Stimulated activated CD4-positive, alpha-beta T cell treated with anti-CD3 and anti-CD28 coated beads, Interleukin-1b, Interleukin-23, amount 100 ng/mL, for 4 hours (primary cell): ENCODE results near the gene RUNX3.

Experiments
- DNase-seq, 2 donors: peaks; one replicate each; pipeline ENCODE4 v3.0.0-alpha.2; 2020; ENCODE audit warnings: low read depth in 2 of 2

The RUNX3 gene

DNA sequence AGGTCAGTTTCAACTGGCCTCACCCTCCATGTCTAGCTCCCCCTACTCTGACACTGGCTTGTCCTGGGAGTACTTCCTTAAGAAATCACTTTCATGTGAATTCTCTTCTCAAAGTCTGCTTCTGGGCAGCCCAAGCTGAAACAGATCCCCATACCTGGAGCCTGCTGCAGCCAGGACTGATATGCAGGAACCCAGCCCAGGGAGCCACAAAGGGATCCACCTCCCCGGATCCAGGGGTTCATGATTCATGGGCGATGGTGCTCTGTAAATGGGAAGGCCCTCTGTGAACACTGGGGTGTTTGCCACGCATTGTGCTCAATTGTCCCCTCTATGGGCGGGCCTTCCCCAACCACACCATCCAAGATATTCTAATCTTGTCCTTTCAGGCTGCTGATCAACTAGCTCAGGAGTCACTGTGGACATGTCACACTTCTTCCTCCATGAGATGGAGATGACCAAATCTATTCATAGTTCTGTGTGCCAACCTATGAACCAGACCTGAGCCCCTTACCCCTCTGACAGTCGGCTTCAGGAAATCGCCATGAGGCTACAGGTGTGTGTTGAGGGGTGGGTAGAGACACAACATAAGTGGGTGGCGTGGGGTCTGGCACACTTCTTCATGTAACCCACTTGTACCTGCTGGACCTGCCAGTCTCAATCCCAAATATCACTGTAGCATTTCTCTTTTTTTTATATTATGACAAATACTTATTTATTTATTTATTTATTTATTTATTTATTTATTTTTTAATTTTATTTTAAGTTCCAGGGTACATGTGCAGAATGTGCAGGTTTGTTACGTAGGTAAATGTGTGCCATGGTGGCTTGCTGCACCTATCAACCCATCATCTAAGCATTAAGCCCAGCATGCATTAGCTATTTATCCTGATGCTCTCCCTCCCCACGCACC, 41.8 kb downstream of the RUNX3 start:
- DNase-seq: no peak

DNA sequence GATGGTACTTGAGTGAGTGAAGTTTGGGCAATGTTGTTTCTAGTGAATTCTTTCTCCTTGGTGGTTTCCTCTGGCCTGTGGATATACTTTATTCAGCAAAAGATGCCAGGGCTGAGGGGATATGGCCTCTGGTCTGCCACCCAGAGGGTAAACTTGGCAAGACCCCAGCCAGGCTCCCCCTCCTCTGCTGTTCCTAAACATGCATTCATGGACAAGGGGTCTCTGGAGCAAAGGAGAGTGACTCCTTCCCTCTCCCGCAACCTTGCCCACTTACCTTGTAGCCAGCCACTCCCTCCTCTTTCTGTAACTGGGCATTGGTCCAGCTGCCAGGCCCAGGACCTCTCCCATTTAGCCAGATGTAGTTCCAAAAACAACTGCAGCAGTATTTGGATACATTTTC, 43.8 kb downstream of the RUNX3 start:
- no peak for DNase-seq

DNA sequence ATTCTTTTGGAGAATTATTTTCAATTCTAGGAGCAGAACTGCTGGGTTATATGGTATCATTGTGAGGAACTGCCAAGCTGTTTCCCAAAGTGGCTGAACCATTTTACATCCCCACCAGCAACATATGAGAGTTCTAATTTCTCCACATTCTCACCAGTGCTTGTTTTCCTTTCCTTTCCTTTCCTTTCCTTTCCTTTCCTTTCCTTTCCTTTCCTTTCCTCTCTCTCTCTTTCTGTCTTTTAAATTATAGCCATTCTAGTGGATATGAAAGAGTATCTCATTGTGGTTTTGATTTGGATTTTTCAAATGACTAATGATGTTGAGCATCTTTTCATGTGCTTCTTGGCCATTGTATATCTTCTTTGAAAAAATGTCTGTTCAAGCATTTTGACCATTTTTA, 45.3 kb downstream of the RUNX3 start:
- DNase-seq: no peak

GRCh38 chr1:24881034-24881433, 49.0 kb downstream of the RUNX3 start:
- DNase-seq: no peak

- DNase-seq: no peak
Observed at GRCh38 chr1:24878775-24879742, 51.0 kb downstream of the RUNX3 start.

- DNase-seq: no peak
Observed at GRCh38 chr1:24878045-24878444, 52.0 kb downstream of the RUNX3 start.

GRCh38 chr1:24875991-24876506, 54.0 kb downstream of the RUNX3 start:
- DNase-seq: no peak

GRCh38 chr1:24875257-24875656, 54.8 kb downstream of the RUNX3 start:
- no peak for DNase-seq

GRCh38 chr1:24874611-24875234, 55.4 kb downstream of the RUNX3 start:
- no peak for DNase-seq

GRCh38 chr1:24874056-24874455, 56.0 kb downstream of the RUNX3 start:
- DNase-seq: no peak

DNA sequence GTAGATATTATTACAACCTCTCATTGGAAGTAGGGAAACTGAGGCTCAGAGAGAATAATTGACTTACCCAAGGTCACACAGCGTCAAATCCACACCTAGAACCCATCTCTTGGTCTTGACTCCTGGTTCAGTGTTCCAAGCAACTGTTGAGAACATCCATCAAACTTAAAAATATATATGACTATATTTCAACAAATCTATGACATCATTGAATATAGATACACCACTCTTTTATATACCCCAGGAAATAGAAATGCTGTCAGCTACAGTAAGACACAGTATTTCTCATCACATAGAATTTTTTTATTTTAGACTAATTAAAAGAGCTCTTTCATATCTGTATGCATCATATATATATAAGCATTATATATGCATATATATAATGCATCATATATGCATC, 56.9 kb downstream of the RUNX3 start:
- no peak for DNase-seq

DNA sequence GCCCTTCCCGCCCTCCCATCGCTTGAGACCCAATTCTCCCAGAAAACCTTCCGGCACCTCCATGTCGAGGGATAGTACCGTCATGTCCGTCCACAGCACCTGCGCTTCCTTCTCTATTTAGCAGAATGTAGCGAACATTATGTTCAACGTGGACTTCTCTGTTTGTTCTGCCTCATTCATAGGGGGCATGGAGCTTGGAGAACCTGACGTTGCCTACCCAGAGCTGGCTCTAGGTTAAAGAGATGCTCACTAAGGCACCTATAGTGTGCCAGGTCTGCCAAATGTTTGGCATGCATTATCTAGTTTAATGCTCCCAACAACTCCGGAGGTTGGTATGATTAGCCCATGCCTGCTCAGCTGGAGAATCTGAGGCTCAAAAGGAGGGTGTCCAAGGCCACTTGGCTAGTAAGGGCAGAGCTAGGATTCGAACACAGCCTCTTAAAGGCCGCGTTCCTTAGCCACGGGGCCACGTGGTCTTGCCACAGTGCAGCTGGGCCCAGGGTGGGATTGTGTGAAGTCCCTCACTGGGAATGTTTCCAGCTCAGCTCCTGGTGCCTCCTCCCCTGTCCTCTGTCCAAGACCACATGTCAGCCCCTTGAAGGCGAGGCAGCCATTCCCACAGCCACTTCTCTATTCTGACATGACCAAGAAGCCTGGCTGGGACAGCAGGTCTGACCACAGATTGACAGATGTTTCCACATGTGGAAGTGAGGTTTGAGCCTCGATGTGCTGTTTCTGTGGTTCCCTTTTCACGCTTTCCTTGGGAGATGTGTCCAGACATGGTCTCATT, 57.8 kb downstream of the RUNX3 start:
- DNase-seq: no peak

- no peak for DNase-seq
Observed at GRCh38 chr1:24871306-24871901, 58.7 kb downstream of the RUNX3 start.

DNA sequence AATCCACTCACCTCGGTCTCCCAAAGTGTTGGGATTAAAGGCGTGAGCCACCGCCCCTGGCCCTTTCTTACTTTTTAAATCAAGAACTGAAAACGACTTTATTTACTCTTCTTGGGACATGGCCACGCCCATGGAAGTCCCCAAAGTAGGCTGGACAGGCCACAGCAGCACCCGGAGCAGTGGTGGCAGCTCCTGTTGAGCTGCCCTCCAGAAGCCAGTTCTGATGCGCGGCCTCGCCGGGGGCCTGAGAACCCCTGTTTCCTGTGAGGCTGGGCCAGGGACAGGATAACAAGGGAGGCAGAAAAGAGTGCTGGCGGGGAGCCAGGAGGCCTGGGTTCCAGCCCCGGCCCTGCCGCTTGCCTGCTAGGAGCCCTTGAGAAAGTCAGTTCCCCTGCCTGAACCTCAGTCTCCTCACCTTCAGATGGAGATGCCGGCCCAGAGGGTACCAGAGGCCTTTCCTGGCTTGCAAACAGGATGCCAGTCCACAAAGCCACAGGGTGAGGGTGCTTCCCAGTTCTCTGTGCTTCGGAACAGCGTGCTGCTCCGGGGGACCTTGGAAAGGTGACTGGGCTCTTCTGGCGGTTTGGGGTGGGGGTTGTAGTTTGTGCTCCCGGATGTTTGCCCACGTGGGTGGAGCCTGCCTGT, 59.4 kb downstream of the RUNX3 start:
- no peak for DNase-seq

GRCh38 chr1:24868016-24868875, 61.8 kb downstream of the RUNX3 start:
- no peak for DNase-seq

DNA sequence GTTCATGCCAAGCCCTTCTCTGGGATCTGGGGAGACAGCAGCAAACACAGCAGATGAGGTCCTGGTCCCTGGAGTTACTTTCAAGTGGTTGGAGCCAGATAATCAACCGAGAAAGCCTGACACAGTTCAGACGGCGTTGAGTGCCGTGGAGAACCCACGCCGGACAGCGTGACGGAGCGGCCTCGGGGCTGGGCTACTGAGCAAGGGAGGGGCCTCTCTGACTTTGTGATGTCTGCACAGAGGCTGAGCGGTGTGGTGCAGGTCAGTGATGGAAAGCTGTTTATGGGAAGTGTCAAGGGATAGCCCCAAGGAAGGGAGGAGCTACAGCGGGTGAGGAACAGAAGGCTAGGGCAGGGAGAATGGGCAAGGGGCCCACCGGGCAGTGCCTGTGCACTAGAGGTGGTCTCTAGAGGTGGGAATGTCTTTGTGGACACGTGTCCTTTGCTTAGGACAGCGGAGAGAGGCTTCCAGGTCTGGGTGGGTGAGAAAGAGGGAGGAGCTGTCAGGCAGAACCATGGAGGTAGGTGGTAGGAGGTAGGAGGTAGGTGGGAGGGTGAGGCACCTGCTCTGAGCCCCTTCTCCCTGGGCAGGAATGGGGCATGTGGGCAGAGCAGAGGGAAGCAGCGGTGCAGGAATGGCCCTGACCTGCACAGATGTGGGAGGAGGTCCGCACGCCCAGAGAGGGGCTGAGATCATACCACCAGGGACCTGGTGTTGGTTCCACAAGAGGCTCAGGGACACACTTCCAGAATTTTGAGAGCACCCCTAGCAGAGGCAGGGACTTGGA, 62.8 kb downstream of the RUNX3 start:
- DNase-seq: no peak

DNA sequence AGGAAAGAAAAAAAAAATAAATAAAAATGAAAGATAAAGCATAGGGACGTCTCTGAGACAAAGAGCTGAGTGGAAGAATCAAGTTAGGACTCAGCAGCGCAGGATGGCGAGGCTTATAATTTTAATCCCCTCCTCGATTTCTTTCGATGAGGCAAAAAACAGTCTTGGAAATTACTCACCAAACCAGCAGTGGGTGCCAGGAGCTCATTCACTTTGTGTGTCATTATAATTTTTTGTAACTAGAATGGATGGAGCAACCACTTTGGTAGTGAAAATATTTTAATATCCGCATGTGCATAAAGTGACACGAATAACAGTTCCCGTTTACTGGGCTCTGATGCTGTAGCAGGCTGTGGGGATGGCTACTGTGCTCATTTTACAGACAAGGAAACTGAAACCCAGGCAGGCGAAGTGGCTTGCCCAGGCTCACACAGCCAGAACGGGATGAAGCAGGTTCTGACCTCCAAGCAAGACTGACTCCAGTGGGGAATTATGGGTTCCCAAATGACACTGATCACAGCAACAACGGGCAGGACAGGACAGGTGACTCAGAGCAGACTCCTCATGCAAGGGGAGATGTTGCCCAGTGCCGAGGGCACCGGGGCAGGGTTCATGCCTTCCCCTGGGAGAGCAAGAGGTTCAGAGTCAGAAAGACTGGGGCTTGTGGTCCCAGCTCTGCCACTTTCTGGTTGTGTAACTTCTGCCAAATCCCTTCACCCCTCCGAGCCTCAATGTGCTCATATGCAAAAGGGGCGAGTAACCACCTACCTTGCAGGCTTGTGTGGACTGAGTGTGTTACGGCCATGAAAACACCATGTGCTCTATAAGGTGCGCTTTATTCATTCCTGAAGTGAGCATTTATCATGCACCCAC, 63.6 kb downstream of the RUNX3 start:
- DNase-seq: no peak
